ENCODE measurements around the gene NBEA.

DNA sequence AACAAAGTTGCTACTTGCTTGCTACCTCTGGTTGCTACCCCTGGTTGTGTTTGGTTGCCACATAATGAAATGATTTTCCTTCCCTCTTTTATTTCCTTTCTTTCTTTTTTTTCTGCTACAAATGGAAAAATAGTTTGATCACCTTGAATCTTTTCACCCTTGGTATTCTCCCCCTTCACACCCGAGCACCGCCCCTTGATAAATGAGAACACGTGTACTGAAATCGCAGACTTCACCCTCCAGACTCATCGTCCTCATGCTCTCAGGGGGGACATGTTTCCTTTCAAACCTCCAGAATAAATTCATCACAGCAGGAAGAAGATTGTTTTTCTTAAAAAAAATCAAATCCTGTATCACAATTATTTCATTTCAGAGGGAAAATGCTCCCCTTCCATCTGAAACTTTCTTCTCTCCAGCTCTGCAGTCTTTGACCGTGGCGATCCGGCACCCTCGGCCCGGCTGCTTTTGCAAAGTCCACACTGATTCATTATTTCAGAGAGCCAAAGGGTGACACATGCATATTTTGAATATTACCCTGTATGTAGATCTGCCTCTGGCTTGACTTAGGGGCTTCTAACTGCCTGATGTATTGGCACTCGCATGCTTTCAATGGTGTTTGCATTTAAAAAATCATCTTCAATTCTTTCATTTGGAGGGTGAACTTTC, 757.0 kb downstream of the NBEA start:
- TF ChIP-seq CTCF (IDR thresholded peaks at IDR 0.05) (no peak), POLR2A (IDR thresholded peaks at IDR 0.05) (no peak)

Measured in heart left ventricle (tissue), 13 donors.